ENCODE data around the gene BAG3.

- TF ChIP-seq TAF1 (IDR thresholded peaks at IDR 0.05; ENCODE audit: borderline replicate concordance, low read depth, low read length): no peak
- no peak for TF ChIP-seq POLR2A (IDR thresholded peaks at IDR 0.05; ENCODE audit: low read depth, low read length)
- TF ChIP-seq POLR2AphosphoS5 (IDR thresholded peaks at IDR 0.05; ENCODE audit: low read depth, low read length): no peak
These were observed 37.9 kb downstream of the BAG3 start for GRCh38 chr10:119689016-119689580.

All from GM12892 (cell line).